Amygdala (tissue), 56 donors: Measurements from ENCODE around the gene FLNC.
A peak's percentile ranks its signal among the peaks of the same experiment; 100 is the strongest.

Experiments used
- DNase-seq, 56 donors: peaks; one replicate each; lab custom pipeline; 2025; lab: John Stamatoyannopoulos, UW

FLNC gene

GRCh38 chr7:128859232-128860157 lies 29.3 kb downstream of the FLNC start:
- no peak for DNase-seq

- DNase-seq = no peak
Measured at GRCh38 chr7:128860158-128861073, 30.2 kb downstream of the FLNC start.

- DNase-seq = no peak
Measured at GRCh38 chr7:128861957-128862570, 31.9 kb downstream of the FLNC start.

- peak; percentile 80 to 99 (median 94) for DNase-seq
Measured at GRCh38 chr7:128862571-128863432, 32.6 kb downstream of the FLNC start, which contains the start of gene ATP6V1F. TSS of gene ATP6V1F (plus strand) at chr7:128862856. CDS start at chr7:128862905, 49 bp downstream.

- peak in 4 of 56 donors; percentile 30 to 54 (median 42) for DNase-seq
Measured at GRCh38 chr7:128863433-128863989, 33.3 kb downstream of the FLNC start.

GRCh38 chr7:128865303-128865702 lies 35.1 kb downstream of the FLNC start:
- no peak for DNase-seq

GRCh38 chr7:128865996-128866877 lies 36.0 kb downstream of the FLNC start:
- DNase-seq = no peak

- no peak for DNase-seq
Measured at GRCh38 chr7:128867241-128867640, 37.0 kb downstream of the FLNC start.

- peak in 4 of 56 donors; percentile 6 to 29 (median 10) for DNase-seq
Measured at GRCh38 chr7:128867842-128868623, 37.8 kb downstream of the FLNC start.

GRCh38 chr7:128868624-128869137 lies 38.5 kb downstream of the FLNC start:
- no peak for DNase-seq

GRCh38 chr7:128869138-128869943 lies 39.1 kb downstream of the FLNC start:
- peak in 32 of 56 donors; percentile 6 to 55 (median 26) for DNase-seq

GRCh38 chr7:128869944-128870285 lies 39.7 kb downstream of the FLNC start:
- DNase-seq = peak in 1 of 56 donors; percentile 14

- DNase-seq = no peak
Measured at GRCh38 chr7:128871050-128871449, 40.8 kb downstream of the FLNC start.

GRCh38 chr7:128872394-128872824 lies 42.2 kb downstream of the FLNC start:
- DNase-seq = no peak

GRCh38 chr7:128873234-128873633 lies 43.0 kb downstream of the FLNC start:
- peak in 3 of 56 donors; percentile 9 to 21 (median 11) for DNase-seq
